A549 (cell line): ENCODE measurements around the gene MEGF6.

Source experiments
- CHD2 ChIP-seq: fragments of 150-350 bp; IDR thresholded peaks from 2 replicates; pipeline ENCODE4 v1.6.1; 2014; ENCODE audit warnings: low read length; ENCODE audit not compliant: partially characterized antibody
- RCOR1 ChIP-seq: fragments of 150-350 bp; IDR thresholded peaks from 2 replicates; pipeline ENCODE4 v1.6.1; 2014; ENCODE audit warnings: antibody characterized with exemption, low read length, low read depth
- TF ChIP-seq, protein P1 (sequence below): fragments of >200 bp; sonication (Bioruptor Twin); formaldehyde crosslinking; IDR thresholded peaks from 3 replicates; pipeline ENCODE4 v1.5.1; 2016
- TF ChIP-seq, protein P2 (sequence below): fragments of 250-450 bp; sonication (Bioruptor Pico); IDR thresholded peaks from 2 replicates; pipeline ENCODE4 v1.5.0; 2021; ENCODE audit warnings: mild to moderate bottlenecking, moderate library complexity, borderline replicate concordance

DNA sequence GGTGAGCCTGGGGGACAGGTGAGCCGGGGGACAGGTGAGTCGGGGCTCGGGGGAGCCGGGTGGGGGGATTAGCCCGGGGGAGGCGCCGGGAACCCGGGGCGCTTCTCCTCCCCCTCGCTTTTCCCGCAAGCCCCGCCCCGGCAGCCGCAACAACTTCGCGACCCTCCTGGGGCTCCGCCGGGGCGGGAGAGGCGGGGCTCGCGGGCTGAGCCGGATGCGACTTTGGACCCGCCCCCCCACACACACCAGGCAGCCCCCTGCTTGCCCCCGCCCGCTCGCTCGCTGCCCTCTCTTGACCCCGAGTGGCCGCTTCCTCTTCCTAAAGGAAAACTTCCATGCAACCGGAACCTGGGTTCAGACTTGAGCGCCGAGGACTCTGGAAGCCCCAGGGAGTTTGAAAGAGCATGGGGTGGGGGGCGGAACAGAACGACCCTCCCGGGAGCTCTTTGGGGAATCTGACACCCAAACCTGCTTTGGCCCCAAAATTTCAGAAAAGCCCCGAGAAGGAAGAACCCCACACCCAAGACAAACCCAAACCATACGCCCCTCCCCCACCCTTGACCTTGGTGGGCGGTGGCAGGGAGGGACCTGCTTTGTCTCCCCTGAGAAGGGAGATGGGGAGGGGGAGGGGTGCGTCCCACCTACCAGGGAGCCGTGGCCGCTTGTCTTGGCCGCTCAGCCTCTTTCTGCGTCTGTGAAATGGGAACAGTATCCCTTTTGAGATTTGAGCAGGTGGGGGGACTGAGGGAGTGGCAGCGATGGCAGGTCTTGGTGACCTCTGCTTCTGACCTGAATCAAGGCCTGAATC lies 156.3 kb downstream of the MEGF6 start:
- TF ChIP-seq, protein P1, sequence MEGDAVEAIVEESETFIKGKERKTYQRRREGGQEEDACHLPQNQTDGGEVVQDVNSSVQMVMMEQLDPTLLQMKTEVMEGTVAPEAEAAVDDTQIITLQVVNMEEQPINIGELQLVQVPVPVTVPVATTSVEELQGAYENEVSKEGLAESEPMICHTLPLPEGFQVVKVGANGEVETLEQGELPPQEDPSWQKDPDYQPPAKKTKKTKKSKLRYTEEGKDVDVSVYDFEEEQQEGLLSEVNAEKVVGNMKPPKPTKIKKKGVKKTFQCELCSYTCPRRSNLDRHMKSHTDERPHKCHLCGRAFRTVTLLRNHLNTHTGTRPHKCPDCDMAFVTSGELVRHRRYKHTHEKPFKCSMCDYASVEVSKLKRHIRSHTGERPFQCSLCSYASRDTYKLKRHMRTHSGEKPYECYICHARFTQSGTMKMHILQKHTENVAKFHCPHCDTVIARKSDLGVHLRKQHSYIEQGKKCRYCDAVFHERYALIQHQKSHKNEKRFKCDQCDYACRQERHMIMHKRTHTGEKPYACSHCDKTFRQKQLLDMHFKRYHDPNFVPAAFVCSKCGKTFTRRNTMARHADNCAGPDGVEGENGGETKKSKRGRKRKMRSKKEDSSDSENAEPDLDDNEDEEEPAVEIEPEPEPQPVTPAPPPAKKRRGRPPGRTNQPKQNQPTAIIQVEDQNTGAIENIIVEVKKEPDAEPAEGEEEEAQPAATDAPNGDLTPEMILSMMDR, result no peak
- no peak for TF ChIP-seq RCOR1
- no peak for TF ChIP-seq CHD2
- TF ChIP-seq, protein P2, sequence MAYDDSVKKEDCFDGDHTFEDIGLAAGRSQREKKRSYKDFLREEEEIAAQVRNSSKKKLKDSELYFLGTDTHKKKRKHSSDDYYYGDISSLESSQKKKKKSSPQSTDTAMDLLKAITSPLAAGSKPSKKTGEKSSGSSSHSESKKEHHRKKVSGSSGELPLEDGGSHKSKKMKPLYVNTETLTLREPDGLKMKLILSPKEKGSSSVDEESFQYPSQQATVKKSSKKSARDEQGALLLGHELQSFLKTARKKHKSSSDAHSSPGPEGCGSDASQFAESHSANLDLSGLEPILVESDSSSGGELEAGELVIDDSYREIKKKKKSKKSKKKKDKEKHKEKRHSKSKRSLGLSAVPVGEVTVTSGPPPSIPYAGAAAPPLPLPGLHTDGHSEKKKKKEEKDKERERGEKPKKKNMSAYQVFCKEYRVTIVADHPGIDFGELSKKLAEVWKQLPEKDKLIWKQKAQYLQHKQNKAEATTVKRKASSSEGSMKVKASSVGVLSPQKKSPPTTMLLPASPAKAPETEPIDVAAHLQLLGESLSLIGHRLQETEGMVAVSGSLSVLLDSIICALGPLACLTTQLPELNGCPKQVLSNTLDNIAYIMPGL (CRISPR knock-in tag), result no peak
